Measurements from ENCODE around the gene CHADL. TPM values are rescaled to one million over a fixed set of nuclear protein-coding genes. Genes with fewer than 3 reads are reported as not detected.
A peak's percentile ranks its signal among the peaks of the same experiment; 100 is the strongest.

Gene CHADL
- total RNA-seq, 1 donor from 2014 or later, result 1.6 TPM

GRCh38 chr22:41234815-41235695, 5.7 kb downstream of the CHADL start:
- H3K36me3 ChIP-seq (ENCODE audit: control insufficient read depth, insufficient read depth, low read length), result peaks cover 4% of the 10 kb centered on the region
- H3K27me3 ChIP-seq (ENCODE audit: control insufficient read depth, insufficient read depth, low read length), result no peaks in the 10 kb centered on the region
- DNase-seq (ENCODE audit: low read depth) (no peak), FAIRE-seq (no peak)
- TF ChIP-seq CTCF (IDR thresholded peaks at IDR 0.05; ENCODE audit: insufficient read depth, low read length, severe bottlenecking), result no peak
- H3K4me3 ChIP-seq (ENCODE audit: low read depth, low read length), result no peak overlapping the region

GRCh38 chr22:41231369-41231768, 9.4 kb downstream of the CHADL start:
- no peak for TF ChIP-seq CTCF (IDR thresholded peaks at IDR 0.05; ENCODE audit: insufficient read depth, low read length, severe bottlenecking)
- H3K4me3 ChIP-seq (ENCODE audit: low read depth, low read length), result no peak overlapping the region
- peaks cover 17% of the 10 kb centered on the region for H3K36me3 ChIP-seq (ENCODE audit: control insufficient read depth, insufficient read depth, low read length)
- DNase-seq (ENCODE audit: low read depth) (no peak), FAIRE-seq (peak; percentile 87)
- no peaks in the 10 kb centered on the region for H3K27me3 ChIP-seq (ENCODE audit: control insufficient read depth, insufficient read depth, low read length)

- FAIRE-seq (no peak), DNase-seq (ENCODE audit: low read depth) (no peak)
- H3K4me3 ChIP-seq (ENCODE audit: low read depth, low read length), result no peak overlapping the region
- TF ChIP-seq CTCF (IDR thresholded peaks at IDR 0.05; ENCODE audit: insufficient read depth, low read length, severe bottlenecking), result no peak
- no peaks in the 10 kb centered on the region for H3K27me3 ChIP-seq (ENCODE audit: control insufficient read depth, insufficient read depth, low read length)
- H3K36me3 ChIP-seq (ENCODE audit: control insufficient read depth, insufficient read depth, low read length), result peaks cover 22% of the 10 kb centered on the region
Observed at GRCh38 chr22:41230401-41230785, 10.3 kb downstream of the CHADL start.

GRCh38 chr22:41229730-41230400, 10.9 kb downstream of the CHADL start:
- H3K36me3 ChIP-seq (ENCODE audit: control insufficient read depth, insufficient read depth, low read length), result peaks cover 26% of the 10 kb centered on the region
- FAIRE-seq, result no peak
- no peak overlapping the region for H3K4me3 ChIP-seq (ENCODE audit: low read depth, low read length)
- TF ChIP-seq CTCF (IDR thresholded peaks at IDR 0.05; ENCODE audit: insufficient read depth, low read length, severe bottlenecking), result no peak
- DNase-seq (ENCODE audit: low read depth), result no peak
- H3K27me3 ChIP-seq (ENCODE audit: control insufficient read depth, insufficient read depth, low read length), result no peaks in the 10 kb centered on the region

GRCh38 chr22:41229215-41229614, 11.5 kb downstream of the CHADL start:
- Histone ChIP-seq H3K4me3 (ENCODE audit: low read depth, low read length) (no peak overlapping the region), H3K36me3 (ENCODE audit: control insufficient read depth, insufficient read depth, low read length) (peaks cover 31% of the 10 kb centered on the region), H3K27me3 (ENCODE audit: control insufficient read depth, insufficient read depth, low read length) (no peaks in the 10 kb centered on the region)
- no peak for TF ChIP-seq CTCF (IDR thresholded peaks at IDR 0.05; ENCODE audit: insufficient read depth, low read length, severe bottlenecking)
- FAIRE-seq (peak; percentile 7), DNase-seq (ENCODE audit: low read depth) (no peak)
